ENCODE data around the gene SMC4.
A peak's percentile ranks its signal among the peaks of the same experiment; 100 is the strongest.

Gene SMC4

DNA sequence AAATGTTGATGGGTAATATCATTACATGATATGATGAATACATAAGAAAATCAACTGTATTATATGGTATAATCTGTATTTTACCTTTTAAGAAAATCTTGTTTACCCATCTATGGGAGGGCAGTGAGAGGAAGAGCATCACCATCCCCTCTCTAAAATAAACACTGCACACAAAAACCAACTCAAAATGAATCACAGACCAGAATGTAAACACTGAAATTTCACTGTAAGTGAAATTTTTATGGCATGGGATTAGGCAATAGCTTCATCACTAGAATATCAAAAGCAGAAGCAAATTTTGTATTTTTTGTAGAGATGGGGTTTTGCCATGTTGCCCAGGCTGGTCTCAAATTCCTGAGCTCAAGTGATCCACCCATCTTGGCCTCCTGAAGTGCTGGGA, 26.7 kb upstream of the SMC4 start:
- DNase-seq (ENCODE audit: low read depth): peak; percentile 75
- TF ChIP-seq, protein P1, sequence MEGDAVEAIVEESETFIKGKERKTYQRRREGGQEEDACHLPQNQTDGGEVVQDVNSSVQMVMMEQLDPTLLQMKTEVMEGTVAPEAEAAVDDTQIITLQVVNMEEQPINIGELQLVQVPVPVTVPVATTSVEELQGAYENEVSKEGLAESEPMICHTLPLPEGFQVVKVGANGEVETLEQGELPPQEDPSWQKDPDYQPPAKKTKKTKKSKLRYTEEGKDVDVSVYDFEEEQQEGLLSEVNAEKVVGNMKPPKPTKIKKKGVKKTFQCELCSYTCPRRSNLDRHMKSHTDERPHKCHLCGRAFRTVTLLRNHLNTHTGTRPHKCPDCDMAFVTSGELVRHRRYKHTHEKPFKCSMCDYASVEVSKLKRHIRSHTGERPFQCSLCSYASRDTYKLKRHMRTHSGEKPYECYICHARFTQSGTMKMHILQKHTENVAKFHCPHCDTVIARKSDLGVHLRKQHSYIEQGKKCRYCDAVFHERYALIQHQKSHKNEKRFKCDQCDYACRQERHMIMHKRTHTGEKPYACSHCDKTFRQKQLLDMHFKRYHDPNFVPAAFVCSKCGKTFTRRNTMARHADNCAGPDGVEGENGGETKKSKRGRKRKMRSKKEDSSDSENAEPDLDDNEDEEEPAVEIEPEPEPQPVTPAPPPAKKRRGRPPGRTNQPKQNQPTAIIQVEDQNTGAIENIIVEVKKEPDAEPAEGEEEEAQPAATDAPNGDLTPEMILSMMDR (conservative IDR thresholded peaks at IDR 0.05; ENCODE audit: low read length): no peak
- no peak overlapping the region for H3K4me3 ChIP-seq (ENCODE audit: low read length)

DNA sequence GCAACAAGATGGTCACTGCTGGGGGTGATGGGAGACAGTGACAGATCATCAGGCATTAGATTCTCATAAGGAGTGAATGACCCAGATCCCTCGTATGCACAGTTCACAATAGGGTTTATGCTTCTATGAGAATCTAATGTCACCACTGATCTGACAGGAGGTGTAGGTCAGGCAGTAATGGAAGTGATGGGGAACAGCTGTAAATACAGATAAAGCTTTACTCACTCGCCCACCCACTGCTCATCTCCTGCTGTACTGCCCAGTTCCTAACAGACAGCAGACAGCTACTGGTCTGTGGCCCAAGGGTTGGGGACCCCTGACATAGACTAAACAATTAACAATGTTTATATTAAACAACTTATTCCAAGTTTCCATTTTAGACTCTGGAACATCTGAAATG, 25.8 kb upstream of the SMC4 start:
- TF ChIP-seq, protein P1 (conservative IDR thresholded peaks at IDR 0.05; ENCODE audit: low read length): no peak
- DNase-seq (ENCODE audit: low read depth): no peak

DNA sequence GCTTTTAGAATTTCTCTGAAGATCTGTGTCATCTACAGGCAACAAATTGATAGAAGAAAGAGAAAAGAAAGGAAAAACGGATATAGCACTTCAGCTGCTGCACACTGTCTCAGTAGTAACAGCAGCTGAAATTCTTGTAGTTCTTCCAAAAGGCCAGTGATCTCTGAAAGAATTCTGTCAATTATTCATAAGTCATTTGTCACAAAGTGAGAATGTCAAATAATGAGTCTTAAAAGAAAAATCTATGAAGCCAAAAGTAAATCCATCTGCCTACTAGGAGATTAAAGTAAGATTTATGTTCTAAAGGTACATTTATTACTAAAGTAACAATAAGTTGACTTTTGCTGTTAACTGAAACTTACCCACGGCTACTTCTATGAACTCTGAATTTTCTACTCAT, 25.0 kb upstream of the SMC4 start:
- TF ChIP-seq, protein P1 (conservative IDR thresholded peaks at IDR 0.05; ENCODE audit: low read length): no peak
- H3K4me3 ChIP-seq (ENCODE audit: low read length): no peak overlapping the region

More for the DNA sequence above, 25.8 kb upstream of the SMC4 start:
- no peak overlapping the region for H3K4me3 ChIP-seq (ENCODE audit: low read length)

DNA sequence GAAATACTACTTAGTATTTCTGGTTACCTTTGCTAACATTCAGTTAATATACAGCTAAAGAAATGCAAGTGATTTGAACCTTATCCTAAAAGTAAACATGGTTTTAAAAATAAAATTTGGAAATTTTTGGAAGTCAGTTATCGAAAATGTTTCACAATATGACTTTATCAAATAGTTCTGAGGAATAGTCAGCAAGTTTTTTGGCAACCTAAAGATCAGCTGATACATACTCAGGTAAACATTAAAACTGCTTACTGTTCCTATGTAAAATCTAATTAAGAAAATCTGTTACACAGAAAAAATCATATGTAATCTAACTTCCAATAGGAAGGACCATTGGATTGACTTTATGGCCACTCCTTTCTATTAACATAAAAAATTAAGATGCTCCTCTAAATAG, 24.5 kb upstream of the SMC4 start:
- TF ChIP-seq, protein P1 (conservative IDR thresholded peaks at IDR 0.05; ENCODE audit: low read length): no peak
- H3K4me3 ChIP-seq (ENCODE audit: low read length): no peak overlapping the region
- DNase-seq (ENCODE audit: low read depth): no peak

More for the DNA sequence above, 25.0 kb upstream of the SMC4 start:
- peak; percentile 11 for DNase-seq (ENCODE audit: low read depth)

DNA sequence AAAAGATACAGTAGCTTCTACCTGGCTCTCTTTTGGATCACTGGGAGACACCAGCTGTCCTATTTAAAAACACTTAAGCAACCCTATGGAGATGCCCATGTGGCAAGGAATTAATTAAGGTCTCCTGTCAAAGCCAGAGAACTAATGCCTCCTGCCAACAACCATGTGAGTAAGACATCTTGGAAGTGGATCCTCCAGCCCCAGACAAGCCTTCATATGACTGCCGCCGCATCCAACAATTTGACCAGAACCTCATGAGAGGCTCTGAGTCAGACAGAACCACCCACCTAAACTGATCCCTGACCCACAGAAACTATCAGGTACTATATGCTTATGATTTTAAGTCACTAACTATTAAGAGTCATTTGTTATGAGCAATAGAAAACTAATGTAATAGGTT, 22.8 kb upstream of the SMC4 start:
- TF ChIP-seq, protein P1 (conservative IDR thresholded peaks at IDR 0.05; ENCODE audit: low read length): no peak
- peak; percentile 86 for DNase-seq (ENCODE audit: low read depth)
- no peak overlapping the region for H3K4me3 ChIP-seq (ENCODE audit: low read length)

DNA sequence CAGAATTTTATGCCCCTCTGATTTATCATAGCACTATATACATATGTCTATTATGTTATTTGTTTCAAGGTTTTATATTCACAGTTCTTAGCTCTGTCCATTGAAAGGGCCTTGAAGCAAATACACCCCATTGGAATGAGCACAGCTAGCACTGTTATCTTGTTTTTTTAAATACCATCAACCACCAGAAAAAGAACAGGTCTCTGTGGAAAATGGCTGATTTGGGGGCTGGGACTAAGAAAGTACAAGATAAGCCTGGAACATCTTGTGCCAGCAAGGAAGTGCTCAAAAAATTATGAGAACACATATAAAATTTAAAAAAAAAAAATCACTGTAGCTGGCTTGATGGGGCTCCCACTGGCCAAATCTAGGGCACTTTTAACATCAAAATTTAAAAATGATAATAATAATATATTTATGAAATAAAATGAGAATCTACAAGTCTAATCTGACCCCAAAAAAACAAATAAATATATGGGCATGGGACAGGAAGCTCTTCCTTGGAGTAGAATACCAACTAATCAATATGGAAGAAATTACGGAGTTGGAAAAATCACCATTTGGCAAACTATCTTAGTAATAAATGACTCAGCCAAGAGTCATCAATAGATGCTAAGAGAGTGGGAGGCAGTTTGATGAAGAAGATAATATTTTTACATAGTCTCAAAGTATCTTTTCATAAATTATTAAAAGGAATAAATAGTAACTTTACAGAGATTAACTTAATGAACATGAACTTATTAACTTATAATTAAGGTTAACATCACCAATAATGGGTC, 20.9 kb upstream of the SMC4 start:
- TF ChIP-seq, protein P1 (conservative IDR thresholded peaks at IDR 0.05; ENCODE audit: low read length): no peak
- DNase-seq (ENCODE audit: low read depth): no peak
- H3K4me3 ChIP-seq (ENCODE audit: low read length): no peak overlapping the region

DNA sequence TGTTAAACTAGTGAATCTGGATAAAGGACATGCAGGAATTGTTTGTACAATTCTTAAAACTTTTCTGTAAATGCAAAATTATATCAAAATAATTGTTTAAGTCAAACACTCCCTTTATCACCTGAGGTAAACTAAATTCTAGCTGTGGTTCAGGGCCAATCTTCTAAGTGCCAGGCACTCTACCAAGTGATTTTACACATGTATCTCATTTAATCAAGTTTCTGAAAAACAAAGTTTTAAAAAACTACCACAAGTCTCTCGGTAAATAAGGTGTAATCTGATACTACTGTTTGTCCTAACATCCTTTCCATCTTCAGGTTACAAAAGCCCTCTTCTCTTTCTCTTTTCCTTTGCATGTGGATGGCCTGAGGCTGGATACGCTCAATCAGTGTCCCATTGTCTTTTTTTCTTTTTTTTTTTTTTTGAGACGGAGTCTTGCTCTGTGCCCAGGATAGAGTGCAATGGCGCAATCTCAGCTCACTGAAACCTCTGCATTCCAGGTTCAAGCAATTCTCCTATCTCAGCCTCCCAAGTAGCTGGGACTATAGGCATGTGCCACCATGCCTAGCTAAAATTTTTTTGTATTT, 19.7 kb upstream of the SMC4 start:
- H3K4me3 ChIP-seq (ENCODE audit: low read length): no peak overlapping the region
- no peak for DNase-seq (ENCODE audit: low read depth)
- TF ChIP-seq, protein P1 (conservative IDR thresholded peaks at IDR 0.05; ENCODE audit: low read length): no peak

Data from AG10803 (cell line).